ENCODE measurements around the gene ATRX. TPM values are rescaled to one million over a fixed set of nuclear protein-coding genes. Genes with fewer than 3 reads are reported as not detected.

ATRX gene
- total and polyA plus RNA-seq, 10 of the 15 experiments (the other 5 are each of a cell fraction or from before 2014, with no cell fraction given): 19.4 to 73.8 (median 45.2) TPM

- no peak for TF ChIP-seq ZBTB33 (IDR thresholded peaks at IDR 0.05)
- TF ChIP-seq KLF5 (IDR thresholded peaks at IDR 0.05; ENCODE audit: partially characterized antibody): no peak
- no peak for TF ChIP-seq PAX5 (IDR thresholded peaks at IDR 0.05; ENCODE audit: borderline replicate concordance, low read depth, low read length)
- no peak for TF ChIP-seq ZNF687 (IDR thresholded peaks at IDR 0.05)
- no peak for TF ChIP-seq BCL3 (IDR thresholded peaks at IDR 0.05; ENCODE audit: borderline replicate concordance, insufficient read depth, low read depth, low read length, poor library complexity, severe bottlenecking)
Measured at GRCh38 chrX:77603635-77604336, 182.2 kb downstream of the ATRX start (continued).
